Endometrium (tissue), 2 donors: Measurements from ENCODE around the gene SLC16A8.
"Not testable (repeated sequence)": the region's sequence is repeated elsewhere in the genome, so short reads cannot be mapped to it uniquely, and the experiment has no call there.

Source experiments
- FAIRE-seq: peaks from 2 replicates; lab custom pipeline; 2012; peaks lifted over from hg19 to GRCh38; lab: Jason Lieb, UNC
- donor health status: control.
- donor health status: control.

Gene SLC16A8, protein sequence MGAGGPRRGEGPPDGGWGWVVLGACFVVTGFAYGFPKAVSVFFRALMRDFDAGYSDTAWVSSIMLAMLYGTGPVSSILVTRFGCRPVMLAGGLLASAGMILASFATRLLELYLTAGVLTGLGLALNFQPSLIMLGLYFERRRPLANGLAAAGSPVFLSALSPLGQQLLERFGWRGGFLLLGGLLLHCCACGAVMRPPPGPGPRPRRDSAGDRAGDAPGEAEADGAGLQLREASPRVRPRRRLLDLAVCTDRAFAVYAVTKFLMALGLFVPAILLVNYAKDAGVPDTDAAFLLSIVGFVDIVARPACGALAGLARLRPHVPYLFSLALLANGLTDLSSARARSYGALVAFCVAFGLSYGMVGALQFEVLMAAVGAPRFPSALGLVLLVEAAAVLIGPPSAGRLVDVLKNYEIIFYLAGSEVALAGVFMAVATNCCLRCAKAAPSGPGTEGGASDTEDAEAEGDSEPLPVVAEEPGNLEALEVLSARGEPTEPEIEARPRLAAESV

DNA sequence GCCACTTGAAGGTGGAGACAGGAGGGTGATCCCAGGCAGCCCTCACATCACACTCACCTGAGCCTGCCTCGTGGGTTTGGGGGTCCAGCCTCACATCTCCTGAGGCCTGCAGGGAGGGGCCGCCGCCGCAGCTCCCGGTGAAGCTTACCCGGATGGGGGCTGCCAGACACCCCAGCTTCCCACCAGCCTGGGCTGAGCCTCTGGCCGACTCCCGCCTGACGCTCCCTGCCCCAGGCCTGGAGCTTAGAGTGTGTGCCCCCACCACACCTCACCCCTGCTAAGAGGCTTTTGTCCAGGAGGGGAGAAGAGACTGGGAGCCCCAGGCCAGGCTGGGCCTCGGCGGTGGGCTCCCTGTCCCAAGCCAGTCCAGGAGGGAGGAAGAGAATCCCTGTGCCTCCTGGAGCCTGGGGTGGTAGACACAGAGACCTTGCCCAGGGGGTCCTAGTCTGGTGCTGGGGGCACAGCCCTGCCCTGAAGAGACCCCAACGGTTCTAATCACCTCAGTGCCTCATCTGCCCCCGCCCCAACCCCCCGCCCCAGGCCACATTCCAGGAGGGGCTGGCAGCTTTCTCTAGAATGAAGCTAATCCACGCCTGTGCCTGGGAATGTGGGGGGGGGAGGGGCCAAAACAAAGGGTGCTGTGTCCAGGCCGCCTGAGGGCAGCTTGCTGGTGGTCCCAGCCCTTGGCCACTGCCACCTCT is at the start of gene SLC16A8:
TSS of gene SLC16A8 (minus strand) at position 254 of the 701 bp plus-strand sequence. CDS start 1,311 bp downstream, outside the sequence.
- FAIRE-seq: no peak

GRCh38 chr22:38133331-38133730 is 49.3 kb upstream of the SLC16A8 start:
- no peak for FAIRE-seq

DNA sequence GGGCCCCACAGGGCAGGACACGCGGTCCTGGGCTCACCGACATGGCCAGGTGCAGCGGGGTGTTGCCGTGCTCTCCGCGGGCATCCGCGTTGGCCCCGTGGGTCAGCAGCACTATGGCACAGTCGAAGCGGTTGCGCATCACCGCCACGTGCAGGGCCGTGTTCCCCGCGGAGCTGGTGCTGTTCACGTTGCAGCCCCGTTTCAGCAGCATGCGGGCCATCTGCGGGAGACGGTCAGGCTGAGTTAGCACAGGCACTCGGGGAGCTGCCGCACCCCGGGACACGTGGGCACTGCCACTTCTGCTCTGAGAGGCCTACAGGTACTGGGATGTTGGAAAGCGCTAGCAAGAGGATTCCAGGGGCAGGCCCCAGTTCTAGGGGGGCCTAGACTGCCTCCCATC is 48.8 kb upstream of the SLC16A8 start:
- FAIRE-seq: no peak

- FAIRE-seq: no peak
Observed at GRCh38 chr22:38132136-38132535, 48.2 kb upstream of the SLC16A8 start.

- no peak for FAIRE-seq
Observed at GRCh38 chr22:38131399-38131798, 47.4 kb upstream of the SLC16A8 start.

DNA sequence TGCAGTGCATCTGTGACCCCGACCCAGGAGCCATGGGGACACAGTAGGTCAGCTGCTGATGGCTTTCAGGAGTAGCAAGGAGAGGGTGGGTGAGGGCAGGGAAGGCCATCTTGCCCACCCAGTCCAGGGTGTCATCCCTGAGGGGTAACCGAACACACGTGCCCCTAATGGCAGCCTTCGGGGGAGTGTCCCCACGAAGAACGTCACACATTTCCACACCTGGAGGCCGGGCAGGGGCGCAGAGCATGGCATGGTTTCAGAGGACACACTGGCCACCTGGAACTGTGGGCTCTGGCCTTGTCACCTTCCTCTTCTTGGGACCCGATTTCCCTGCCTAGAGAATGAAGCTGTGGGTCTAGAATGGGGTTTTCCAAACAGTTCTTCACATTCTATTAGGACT is 45.9 kb upstream of the SLC16A8 start:
- FAIRE-seq: no peak

- no peak for FAIRE-seq
Observed at GRCh38 chr22:38129021-38129420, 45.0 kb upstream of the SLC16A8 start.

DNA sequence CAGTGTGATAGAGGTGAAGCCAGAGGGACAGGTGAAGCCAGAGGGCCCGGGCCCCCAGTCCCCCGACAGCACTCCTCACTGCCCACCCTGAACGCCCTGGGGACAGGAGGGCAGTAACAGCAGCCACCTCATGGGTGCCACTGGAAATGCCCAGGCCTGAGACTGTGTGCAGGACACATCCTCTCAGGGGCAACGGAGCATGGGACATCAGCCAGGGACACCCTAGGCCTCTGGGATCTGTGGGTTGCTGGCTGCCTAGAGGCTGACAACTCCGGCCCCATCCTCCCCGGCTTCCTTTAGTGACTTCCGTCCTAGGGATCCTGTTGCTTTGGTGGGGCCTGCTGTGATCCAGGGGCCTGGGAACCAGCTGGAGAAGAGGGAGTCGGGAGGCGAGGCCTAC is 43.9 kb upstream of the SLC16A8 start:
- no peak for FAIRE-seq

DNA sequence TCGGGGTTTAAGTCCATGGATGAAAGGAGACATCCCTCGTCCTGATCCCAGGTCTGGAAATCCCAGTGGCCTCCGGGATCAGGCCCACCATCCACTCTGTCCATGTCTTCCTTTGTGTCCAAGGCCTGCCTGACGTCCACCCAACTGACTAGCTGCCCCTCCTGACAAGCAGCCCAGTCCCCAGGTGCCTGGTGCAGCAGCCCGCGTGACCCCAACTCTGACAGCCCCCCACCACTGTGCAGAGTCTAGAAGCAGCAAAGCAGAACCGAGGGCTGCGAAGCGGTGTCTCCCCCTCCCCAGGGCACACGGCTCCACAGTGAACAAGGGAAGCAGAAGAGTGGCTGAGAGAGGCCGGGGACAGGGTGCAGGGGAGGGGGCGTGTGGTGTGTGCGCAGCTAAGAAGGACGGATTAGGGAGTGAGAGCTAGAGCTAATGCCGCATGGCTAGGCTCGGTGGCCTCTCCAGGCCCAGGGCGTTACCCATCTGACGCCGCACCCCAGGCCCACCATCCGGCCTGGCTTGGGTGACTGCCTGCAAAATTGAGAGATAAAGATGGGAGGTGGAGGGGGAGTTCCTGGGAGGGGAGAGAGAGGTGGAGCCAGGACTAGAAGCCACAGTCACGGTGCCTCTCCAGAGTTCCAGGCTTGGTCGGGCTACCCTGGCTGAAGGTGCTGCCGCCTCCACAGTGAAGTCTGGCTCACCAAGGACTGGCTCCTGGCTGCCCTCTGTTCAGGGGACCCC is 43.1 kb upstream of the SLC16A8 start:
- no peak for FAIRE-seq

DNA sequence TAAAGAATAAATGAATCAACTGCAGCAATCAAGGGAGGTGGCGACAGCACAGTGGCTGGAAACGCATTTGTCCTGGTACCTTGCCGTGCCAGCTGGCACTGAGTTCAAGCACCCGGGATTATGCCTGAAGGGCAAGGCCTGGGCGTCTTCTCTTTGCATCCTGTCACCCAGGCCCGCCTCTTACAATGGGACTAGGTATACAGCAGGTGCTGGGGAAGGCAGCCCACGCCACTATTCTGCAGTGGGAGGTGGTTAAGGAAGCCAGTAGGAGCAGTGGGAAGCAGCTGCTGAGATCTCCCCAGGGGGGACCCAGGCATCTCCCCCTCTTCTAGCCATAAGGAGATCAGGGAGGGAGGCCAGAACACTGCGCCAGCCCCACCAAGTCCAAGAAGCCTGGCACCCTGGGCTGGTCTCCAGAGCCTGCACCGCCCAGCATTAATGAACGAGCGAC is 41.8 kb upstream of the SLC16A8 start:
- FAIRE-seq: no peak

DNA sequence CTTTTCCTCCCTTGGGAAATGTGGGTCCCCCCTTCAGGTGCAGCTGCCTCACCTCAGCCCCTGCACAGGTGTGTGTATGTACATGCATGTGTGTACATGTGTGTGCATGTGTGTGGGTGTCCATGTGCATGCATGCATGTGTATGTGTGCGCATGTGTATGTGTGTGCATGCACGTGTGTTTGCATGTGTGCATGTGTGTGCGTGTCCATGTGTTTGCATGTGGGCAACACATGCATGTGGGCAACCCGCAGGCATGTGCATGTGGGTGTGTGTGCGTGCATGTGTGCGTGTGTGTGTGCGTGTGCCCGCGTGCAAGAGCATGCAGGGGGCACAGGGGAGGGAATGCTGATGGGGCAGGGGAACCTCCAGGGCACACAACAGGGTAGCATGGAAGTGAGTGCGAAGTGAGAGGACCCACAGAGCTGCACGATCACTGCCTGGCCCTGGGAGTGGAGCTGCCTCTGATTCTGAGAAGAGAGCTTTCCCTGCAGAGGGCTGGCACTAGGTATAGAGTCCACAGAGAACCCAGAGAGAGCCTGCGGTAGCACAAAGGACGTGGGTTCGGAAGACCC is 41.1 kb upstream of the SLC16A8 start:
- no peak for FAIRE-seq

GRCh38 chr22:38124236-38124974 is 40.4 kb upstream of the SLC16A8 start:
- FAIRE-seq: no peak

- FAIRE-seq: no peak
Observed at GRCh38 chr22:38122616-38123015, 38.6 kb upstream of the SLC16A8 start.

DNA sequence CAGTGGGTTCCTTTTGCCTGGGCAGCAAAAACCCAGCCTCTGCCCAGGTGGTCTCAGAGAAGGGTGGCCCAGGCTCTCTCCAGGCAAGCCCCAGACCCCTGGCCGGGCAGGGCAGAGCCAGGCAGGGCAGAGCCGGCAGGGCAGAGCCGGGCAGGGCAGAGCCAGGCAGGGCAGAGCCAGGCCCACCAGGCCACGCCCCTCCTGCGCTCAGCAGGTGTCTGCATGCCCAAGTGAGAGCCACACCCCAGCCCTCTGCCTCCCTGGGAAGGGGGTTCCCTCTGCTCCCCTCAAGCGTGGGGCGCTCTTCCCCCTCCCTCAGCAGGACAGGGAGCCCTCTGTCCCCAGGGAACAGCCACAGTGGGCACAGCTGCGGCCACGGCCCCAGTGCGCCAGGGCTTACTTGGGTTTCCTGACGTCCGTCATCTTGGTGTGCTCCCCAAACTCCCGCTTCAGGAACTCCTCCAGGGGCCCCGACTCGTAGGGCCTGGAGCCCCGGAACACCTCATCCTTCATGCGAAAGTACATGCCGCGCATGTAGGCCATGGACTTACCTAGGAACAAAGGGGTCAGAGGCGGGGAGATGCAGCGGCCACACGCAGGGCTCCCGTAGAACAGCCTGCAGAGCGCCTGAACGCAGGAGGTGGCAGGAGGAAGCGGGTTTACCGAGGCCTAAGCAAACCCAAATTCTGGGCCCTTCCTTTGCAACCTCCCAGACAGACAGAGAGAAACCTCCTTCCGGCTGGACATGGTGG is 36.6 kb upstream of the SLC16A8 start:
- FAIRE-seq: no peak

GRCh38 chr22:38118747-38119146 is 34.8 kb upstream of the SLC16A8 start:
- not testable (repeated sequence) for FAIRE-seq

DNA sequence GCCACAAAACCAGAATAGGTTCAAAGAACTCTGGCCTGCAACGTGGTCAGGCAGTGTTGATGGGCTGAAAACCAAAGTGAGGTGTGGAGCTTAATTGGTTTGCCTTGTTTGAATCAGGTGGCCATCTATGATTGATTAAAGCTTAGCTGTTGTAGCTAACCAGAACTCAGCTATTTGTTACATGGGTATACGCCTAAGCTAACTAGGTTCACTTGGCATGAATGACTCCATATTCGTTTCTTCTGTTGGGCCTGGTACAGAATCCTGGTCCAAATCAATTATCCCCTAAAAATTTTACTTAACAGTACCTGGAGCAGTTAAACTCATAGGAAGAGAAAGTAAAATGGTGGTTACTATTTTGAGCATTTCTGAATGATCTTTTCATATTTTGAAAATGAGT is 34.2 kb upstream of the SLC16A8 start:
- no peak for FAIRE-seq

DNA sequence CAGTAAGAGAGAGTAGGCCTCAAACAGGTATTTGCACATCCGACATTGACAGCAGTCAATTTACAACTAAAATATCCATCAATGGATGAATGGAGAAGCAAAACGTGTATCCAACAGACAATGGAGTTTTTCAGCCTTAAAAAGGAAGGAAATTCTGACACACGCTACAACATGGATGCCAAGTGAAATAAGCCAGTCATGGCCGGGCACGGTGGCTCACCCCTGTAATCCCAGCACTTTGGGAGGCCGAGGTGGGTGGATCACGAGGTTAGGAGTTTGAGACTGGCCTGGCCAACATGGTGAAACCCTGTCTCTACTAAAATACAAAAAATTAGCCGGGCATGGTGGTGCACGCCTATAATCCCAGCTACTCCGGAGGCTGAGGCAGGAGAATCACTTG is 33.6 kb upstream of the SLC16A8 start:
- FAIRE-seq: not testable (repeated sequence)

- no peak for FAIRE-seq
Observed at GRCh38 chr22:38115423-38116205, 31.6 kb upstream of the SLC16A8 start.

DNA sequence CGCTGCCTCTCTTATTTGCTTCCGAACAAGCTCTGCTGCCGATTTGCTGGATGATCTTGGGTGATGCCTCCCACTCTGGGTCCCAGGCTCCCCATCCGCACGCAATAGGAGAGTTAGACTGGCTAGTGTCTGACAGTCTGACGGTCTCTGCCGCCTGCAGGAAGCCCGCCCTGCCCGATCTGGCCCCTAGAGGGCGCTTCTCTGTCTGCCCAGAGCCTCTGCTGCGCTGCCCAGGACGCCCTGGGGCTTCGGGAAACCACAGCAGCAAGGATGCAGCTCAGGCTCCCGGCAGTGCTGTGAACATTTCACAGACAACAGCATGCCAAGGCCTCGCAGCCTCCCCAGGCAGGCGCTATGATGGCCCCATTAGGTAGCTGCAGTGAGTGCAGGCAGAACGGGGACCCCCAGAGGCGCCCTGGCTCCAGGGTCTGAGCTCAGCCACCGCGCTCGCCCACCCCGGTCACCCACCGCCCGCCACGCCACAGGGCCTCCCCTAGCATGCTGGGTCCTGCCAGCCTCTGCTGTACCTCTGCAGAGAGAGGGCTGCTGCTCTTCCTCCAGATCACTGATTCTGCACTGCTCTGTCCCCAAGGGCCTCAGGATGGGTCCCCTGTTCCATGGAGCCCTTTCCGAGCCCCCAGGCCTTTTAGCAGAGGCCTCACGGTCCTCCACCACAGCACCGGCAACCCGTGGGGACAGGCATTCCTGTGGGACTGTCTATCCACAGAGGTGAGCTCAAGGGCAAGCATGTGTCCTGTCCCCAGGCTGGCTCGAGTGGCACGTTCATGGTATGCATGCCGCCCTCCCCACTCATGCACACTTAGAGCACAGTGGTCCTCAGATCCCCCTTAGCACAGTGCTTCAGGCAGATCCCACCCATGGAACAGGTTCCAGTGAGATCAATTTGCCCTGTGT is 30.8 kb upstream of the SLC16A8 start:
- FAIRE-seq: no peak
